ENCODE results near the gene TUB.

TUB gene

GRCh38 chr11:8036002-8036802 lies 44.8 kb upstream of the TUB start:
- no peak overlapping the region for H3K27ac ChIP-seq (ENCODE audit: low read length)
- H3K4me1 ChIP-seq (ENCODE audit: control insufficient read depth, insufficient read depth, low read length) = no peaks in the 10 kb centered on the region
- H3K27me3 ChIP-seq (ENCODE audit: control insufficient read depth, insufficient read depth, low read length) = no peaks in the 10 kb centered on the region
- DNase-seq (ENCODE audit: low read depth, low spot score) = no peak
- H3K36me3 ChIP-seq (ENCODE audit: control insufficient read depth, insufficient read depth, low read length) = no peaks in the 10 kb centered on the region
- H3K9me3 ChIP-seq (ENCODE audit: control insufficient read depth, insufficient read depth, low read length) = no peaks in the 10 kb centered on the region
- WGBS (ENCODE audit: insufficient coverage, insufficient read length) = no CpG with 5 or more reads among the region's 5 CpGs
- no peak overlapping the region for H3K4me3 ChIP-seq (ENCODE audit: low read length)

GRCh38 chr11:8036986-8037385 lies 44.0 kb upstream of the TUB start:
- Histone ChIP-seq H3K4me1 (ENCODE audit: control insufficient read depth, insufficient read depth, low read length) (no peaks in the 10 kb centered on the region), H3K27ac (ENCODE audit: low read length) (no peak overlapping the region), H3K36me3 (ENCODE audit: control insufficient read depth, insufficient read depth, low read length) (no peaks in the 10 kb centered on the region), H3K4me3 (ENCODE audit: low read length) (no peak overlapping the region), H3K27me3 (ENCODE audit: control insufficient read depth, insufficient read depth, low read length) (no peaks in the 10 kb centered on the region), H3K9me3 (ENCODE audit: control insufficient read depth, insufficient read depth, low read length) (no peaks in the 10 kb centered on the region)
- no CpG with 5 or more reads among the region's 5 CpGs for WGBS (ENCODE audit: insufficient coverage, insufficient read length)
- no peak for DNase-seq (ENCODE audit: low read depth, low spot score)

GRCh38 chr11:8038393-8038792 lies 42.6 kb upstream of the TUB start:
- no peaks in the 10 kb centered on the region for H3K27me3 ChIP-seq (ENCODE audit: control insufficient read depth, insufficient read depth, low read length)
- H3K4me3 ChIP-seq (ENCODE audit: low read length) = no peak overlapping the region
- no CpG with 5 or more reads among the region's 8 CpGs for WGBS (ENCODE audit: insufficient coverage, insufficient read length)
- no peaks in the 10 kb centered on the region for H3K9me3 ChIP-seq (ENCODE audit: control insufficient read depth, insufficient read depth, low read length)
- no peaks in the 10 kb centered on the region for H3K36me3 ChIP-seq (ENCODE audit: control insufficient read depth, insufficient read depth, low read length)
- no peak for DNase-seq (ENCODE audit: low read depth, low spot score)
- no peaks in the 10 kb centered on the region for H3K4me1 ChIP-seq (ENCODE audit: control insufficient read depth, insufficient read depth, low read length)
- H3K27ac ChIP-seq (ENCODE audit: low read length) = no peak overlapping the region

GRCh38 chr11:8038811-8039529 lies 42.0 kb upstream of the TUB start:
- H3K27me3 ChIP-seq (ENCODE audit: control insufficient read depth, insufficient read depth, low read length) = no peaks in the 10 kb centered on the region
- WGBS (ENCODE audit: insufficient coverage, insufficient read length) = no CpG with 5 or more reads among the region's 12 CpGs
- no peak overlapping the region for H3K27ac ChIP-seq (ENCODE audit: low read length)
- no peak overlapping the region for H3K4me3 ChIP-seq (ENCODE audit: low read length)
- no peaks in the 10 kb centered on the region for H3K9me3 ChIP-seq (ENCODE audit: control insufficient read depth, insufficient read depth, low read length)
- no peaks in the 10 kb centered on the region for H3K4me1 ChIP-seq (ENCODE audit: control insufficient read depth, insufficient read depth, low read length)
- H3K36me3 ChIP-seq (ENCODE audit: control insufficient read depth, insufficient read depth, low read length) = no peaks in the 10 kb centered on the region
- DNase-seq (ENCODE audit: low read depth, low spot score) = no peak

- WGBS (ENCODE audit: insufficient coverage, insufficient read length) = no CpG with 5 or more reads among the region's 10 CpGs
- H3K27me3 ChIP-seq (ENCODE audit: control insufficient read depth, insufficient read depth, low read length) = no peaks in the 10 kb centered on the region
- H3K9me3 ChIP-seq (ENCODE audit: control insufficient read depth, insufficient read depth, low read length) = no peaks in the 10 kb centered on the region
- H3K4me3 ChIP-seq (ENCODE audit: low read length) = no peak overlapping the region
- no peak for DNase-seq (ENCODE audit: low read depth, low spot score)
- no peak overlapping the region for H3K27ac ChIP-seq (ENCODE audit: low read length)
- H3K36me3 ChIP-seq (ENCODE audit: control insufficient read depth, insufficient read depth, low read length) = no peaks in the 10 kb centered on the region
- H3K4me1 ChIP-seq (ENCODE audit: control insufficient read depth, insufficient read depth, low read length) = no peaks in the 10 kb centered on the region
Measured at GRCh38 chr11:8039530-8040260, 41.3 kb upstream of the TUB start.

GRCh38 chr11:8040261-8040920 lies 40.6 kb upstream of the TUB start:
- no peak for DNase-seq (ENCODE audit: low read depth, low spot score)
- Histone ChIP-seq H3K36me3 (ENCODE audit: control insufficient read depth, insufficient read depth, low read length) (no peaks in the 10 kb centered on the region), H3K9me3 (ENCODE audit: control insufficient read depth, insufficient read depth, low read length) (no peaks in the 10 kb centered on the region), H3K27me3 (ENCODE audit: control insufficient read depth, insufficient read depth, low read length) (no peaks in the 10 kb centered on the region), H3K4me3 (ENCODE audit: low read length) (no peak overlapping the region), H3K27ac (ENCODE audit: low read length) (no peak overlapping the region), H3K4me1 (ENCODE audit: control insufficient read depth, insufficient read depth, low read length) (no peaks in the 10 kb centered on the region)
- WGBS (ENCODE audit: insufficient coverage, insufficient read length) = no CpG with 5 or more reads among the region's 4 CpGs

GRCh38 chr11:8040921-8041285 lies 40.1 kb upstream of the TUB start:
- no peaks in the 10 kb centered on the region for H3K27me3 ChIP-seq (ENCODE audit: control insufficient read depth, insufficient read depth, low read length)
- no peak overlapping the region for H3K27ac ChIP-seq (ENCODE audit: low read length)
- no CpG with 5 or more reads among the region's 2 CpGs for WGBS (ENCODE audit: insufficient coverage, insufficient read length)
- no peaks in the 10 kb centered on the region for H3K4me1 ChIP-seq (ENCODE audit: control insufficient read depth, insufficient read depth, low read length)
- DNase-seq (ENCODE audit: low read depth, low spot score) = no peak
- H3K9me3 ChIP-seq (ENCODE audit: control insufficient read depth, insufficient read depth, low read length) = no peaks in the 10 kb centered on the region
- H3K4me3 ChIP-seq (ENCODE audit: low read length) = no peak overlapping the region
- H3K36me3 ChIP-seq (ENCODE audit: control insufficient read depth, insufficient read depth, low read length) = no peaks in the 10 kb centered on the region

GRCh38 chr11:8041576-8041975 lies 39.4 kb upstream of the TUB start:
- Histone ChIP-seq H3K36me3 (ENCODE audit: control insufficient read depth, insufficient read depth, low read length) (no peaks in the 10 kb centered on the region), H3K27me3 (ENCODE audit: control insufficient read depth, insufficient read depth, low read length) (no peaks in the 10 kb centered on the region), H3K4me1 (ENCODE audit: control insufficient read depth, insufficient read depth, low read length) (no peaks in the 10 kb centered on the region), H3K27ac (ENCODE audit: low read length) (no peak overlapping the region), H3K4me3 (ENCODE audit: low read length) (no peak overlapping the region), H3K9me3 (ENCODE audit: control insufficient read depth, insufficient read depth, low read length) (no peaks in the 10 kb centered on the region)
- no peak for DNase-seq (ENCODE audit: low read depth, low spot score)
- no CpG with 5 or more reads among the region's 4 CpGs for WGBS (ENCODE audit: insufficient coverage, insufficient read length)

- Histone ChIP-seq H3K9me3 (ENCODE audit: control insufficient read depth, insufficient read depth, low read length) (no peaks in the 10 kb centered on the region), H3K27ac (ENCODE audit: low read length) (no peak overlapping the region), H3K27me3 (ENCODE audit: control insufficient read depth, insufficient read depth, low read length) (no peaks in the 10 kb centered on the region), H3K36me3 (ENCODE audit: control insufficient read depth, insufficient read depth, low read length) (no peaks in the 10 kb centered on the region), H3K4me3 (ENCODE audit: low read length) (no peak overlapping the region), H3K4me1 (ENCODE audit: control insufficient read depth, insufficient read depth, low read length) (no peaks in the 10 kb centered on the region)
- WGBS (ENCODE audit: insufficient coverage, insufficient read length) = no CpG with 5 or more reads among the region's 2 CpGs
- no peak for DNase-seq (ENCODE audit: low read depth, low spot score)
Measured at GRCh38 chr11:8043756-8044155, 37.3 kb upstream of the TUB start.

GRCh38 chr11:8045839-8046238 lies 35.2 kb upstream of the TUB start:
- H3K4me1 ChIP-seq (ENCODE audit: control insufficient read depth, insufficient read depth, low read length) = no peaks in the 10 kb centered on the region
- no peaks in the 10 kb centered on the region for H3K36me3 ChIP-seq (ENCODE audit: control insufficient read depth, insufficient read depth, low read length)
- no peaks in the 10 kb centered on the region for H3K9me3 ChIP-seq (ENCODE audit: control insufficient read depth, insufficient read depth, low read length)
- no peaks in the 10 kb centered on the region for H3K27me3 ChIP-seq (ENCODE audit: control insufficient read depth, insufficient read depth, low read length)
- H3K27ac ChIP-seq (ENCODE audit: low read length) = no peak overlapping the region
- no peak for DNase-seq (ENCODE audit: low read depth, low spot score)
- WGBS (ENCODE audit: insufficient coverage, insufficient read length) = no CpG with 5 or more reads among the region's 4 CpGs
- no peak overlapping the region for H3K4me3 ChIP-seq (ENCODE audit: low read length)
